Measurements from ENCODE around the gene RDH12.
"Not testable (repeated sequence)": the region's sequence is repeated elsewhere in the genome, so short reads cannot be mapped to it uniquely, and the experiment has no call there.

The RDH12 gene

GRCh38 chr14:67705211-67705610 lies 3.5 kb downstream of the RDH12 start:
- DNase-seq, result no peak

- not testable (repeated sequence) for DNase-seq
Observed at GRCh38 chr14:67709346-67709745, 7.7 kb downstream of the RDH12 start.

GRCh38 chr14:67709796-67710195 lies 8.1 kb downstream of the RDH12 start:
- not testable (repeated sequence) for DNase-seq

GRCh38 chr14:67710209-67710608 lies 8.5 kb downstream of the RDH12 start:
- DNase-seq, result no peak

GRCh38 chr14:67717048-67717447 lies 15.4 kb downstream of the RDH12 start:
- DNase-seq, result no peak

- DNase-seq, result no peak
Observed at GRCh38 chr14:67718265-67718664, 16.6 kb downstream of the RDH12 start.

GRCh38 chr14:67719385-67719784 lies 17.7 kb downstream of the RDH12 start:
- not testable (repeated sequence) for DNase-seq

GRCh38 chr14:67719866-67720265 lies 18.2 kb downstream of the RDH12 start:
- DNase-seq, result no peak

GRCh38 chr14:67721875-67722274 lies 20.2 kb downstream of the RDH12 start:
- DNase-seq, result no peak

GRCh38 chr14:67722293-67722692 lies 20.6 kb downstream of the RDH12 start:
- peak; percentile 22 for DNase-seq

- DNase-seq, result no peak
Observed at GRCh38 chr14:67725171-67725570, 23.5 kb downstream of the RDH12 start.

- no peak for DNase-seq
Observed at GRCh38 chr14:67727361-67727760, 25.7 kb downstream of the RDH12 start.

- no peak for DNase-seq
Observed at GRCh38 chr14:67728258-67728657, 26.6 kb downstream of the RDH12 start.

GRCh38 chr14:67729072-67729885 lies 27.6 kb downstream of the RDH12 start:
- no peak for DNase-seq

- no peak for DNase-seq
Observed at GRCh38 chr14:67733616-67734015, 31.9 kb downstream of the RDH12 start.

- DNase-seq, result no peak
Observed at GRCh38 chr14:67734675-67735074, 33.0 kb downstream of the RDH12 start.

- no peak for DNase-seq
Observed at GRCh38 chr14:67735336-67736147, 33.9 kb downstream of the RDH12 start.

GRCh38 chr14:67736771-67737170 lies 35.1 kb downstream of the RDH12 start:
- DNase-seq, result no peak

- DNase-seq, result peak; percentile 95
Observed at GRCh38 chr14:67738740-67739504, 37.2 kb downstream of the RDH12 start.

- no peak for DNase-seq
Observed at GRCh38 chr14:67744046-67744445, 42.4 kb downstream of the RDH12 start.

- no peak for DNase-seq
Observed at GRCh38 chr14:67746927-67747326, 45.2 kb downstream of the RDH12 start.

- no peak for DNase-seq
Observed at GRCh38 chr14:67748312-67748711, 46.6 kb downstream of the RDH12 start.

- no peak for DNase-seq
Observed at GRCh38 chr14:67749341-67750084, 47.8 kb downstream of the RDH12 start.

Measured in fibroblast of upper back skin (primary cell).